Measurements from ENCODE around the gene KRTAP5-3.
"Not testable (repeated sequence)": the region's sequence is repeated elsewhere in the genome, so short reads cannot be mapped to it uniquely, and the experiment has no call there.

Gene KRTAP5-3

GRCh38 chr11:1607901-1608300 lies 362 bp downstream of the KRTAP5-3 start:
- DNase-seq = not testable (repeated sequence)

- not testable (repeated sequence) for DNase-seq
Observed at GRCh38 chr11:1607156-1607845, 962 bp downstream of the KRTAP5-3 start.

- peak; percentile 35 to 40 for DNase-seq
Observed at GRCh38 chr11:1605923-1606322, 2.3 kb downstream of the KRTAP5-3 start.

- DNase-seq = no peak
Observed at GRCh38 chr11:1604711-1605110, 3.6 kb downstream of the KRTAP5-3 start.

- no peak for DNase-seq
Observed at GRCh38 chr11:1604181-1604580, 4.1 kb downstream of the KRTAP5-3 start.

GRCh38 chr11:1603629-1604028 lies 4.6 kb downstream of the KRTAP5-3 start:
- DNase-seq = no peak

- DNase-seq = not testable (repeated sequence)
Observed at GRCh38 chr11:1601663-1602062, 6.6 kb downstream of the KRTAP5-3 start.

- DNase-seq = no peak
Observed at GRCh38 chr11:1600626-1601025, 7.6 kb downstream of the KRTAP5-3 start.

- DNase-seq = no peak
Observed at GRCh38 chr11:1598816-1599215, 9.4 kb downstream of the KRTAP5-3 start.

GRCh38 chr11:1598406-1598805 lies 9.9 kb downstream of the KRTAP5-3 start:
- DNase-seq = not testable (repeated sequence)

- no peak for DNase-seq
Observed at GRCh38 chr11:1597994-1598380, 10.3 kb downstream of the KRTAP5-3 start, which contains the start of gene KRTAP5-2. Gene KRTAP5-2, minus strand, starts transcription at chr11:1598294. Its CDS starts 44 bp downstream, at chr11:1598250.

GRCh38 chr11:1597331-1597993 lies 10.8 kb downstream of the KRTAP5-3 start:
- DNase-seq = no peak

GRCh38 chr11:1596576-1597121 lies 11.6 kb downstream of the KRTAP5-3 start:
- DNase-seq = not testable (repeated sequence)

- DNase-seq = not testable (repeated sequence)
Observed at GRCh38 chr11:1595994-1596575, 12.2 kb downstream of the KRTAP5-3 start.

- no peak for DNase-seq
Observed at GRCh38 chr11:1592628-1593027, 15.6 kb downstream of the KRTAP5-3 start.

- no peak for DNase-seq
Observed at GRCh38 chr11:1589996-1590395, 18.3 kb downstream of the KRTAP5-3 start.

- DNase-seq = peak in 1 of 2 experiments; percentile 23
Observed at GRCh38 chr11:1589191-1589963, 18.9 kb downstream of the KRTAP5-3 start.

GRCh38 chr11:1586699-1587098 lies 21.6 kb downstream of the KRTAP5-3 start:
- no peak for DNase-seq

GRCh38 chr11:1584661-1585370 lies 23.4 kb downstream of the KRTAP5-3 start, which contains the start of gene KRTAP5-1:
Gene KRTAP5-1, minus strand, starts transcription at chr11:1585283. Its CDS starts 34 bp downstream, at chr11:1585249.
- not testable (repeated sequence) for DNase-seq

GRCh38 chr11:1582909-1583308 lies 25.4 kb downstream of the KRTAP5-3 start:
- DNase-seq = not testable (repeated sequence)

- no peak for DNase-seq
Observed at GRCh38 chr11:1581976-1582375, 26.3 kb downstream of the KRTAP5-3 start.

- no peak for DNase-seq
Observed at GRCh38 chr11:1576825-1577224, 31.4 kb downstream of the KRTAP5-3 start.

All from activated CD4-positive, alpha-beta T cell treated with anti-CD3 and anti-CD28 coated beads, Interleukin-2, amount 50 U/mL, for 48 hours (primary cell).